Gastroesophageal sphincter (tissue), 4 donors: ENCODE data around the gene FAM163A. TPM values are rescaled to one million over a fixed set of nuclear protein-coding genes. Genes with fewer than 3 reads are reported as not detected.
"Not testable (repeated sequence)": the region's sequence is repeated elsewhere in the genome, so short reads cannot be mapped to it uniquely, and the experiment has no call there.

Source experiments
- ATAC-seq: fragments of 150-250 bp; one replicate; pipeline ENCODE4 v1.9.1; 2016; ENCODE audit warnings: mild to moderate bottlenecking, moderate library complexity
- H3K27ac ChIP-seq, 4 donors: fragments of 200-600 bp; sonication (generic) in 3 of 4; 1 replicate in 3 of 4; 2 replicates in 1 of 4; pipeline ENCODE4 v1.5.1; 2016 to 2019
- H3K27me3 ChIP-seq: fragments of 200-600 bp; sonication (generic); one replicate; pipeline ENCODE4 v1.5.1; 2019
- H3K36me3 ChIP-seq, 2 donors: fragments of 200-600 bp; sonication (generic); one replicate each; pipeline ENCODE4 v1.5.1; 2019; ENCODE audit warnings: control low read depth in 1 of 2
- H3K4me1 ChIP-seq, 3 donors: fragments of 200-600 bp; sonication (generic); 1 replicate in 2 of 3; 2 replicates in 1 of 3; pipeline ENCODE4 v1.5.1; 2016 to 2019; ENCODE audit warnings: control low read depth in 2 of 3
- H3K4me3 ChIP-seq, 2 donors: fragments of 200-600 bp; sonication (generic); one replicate each; pipeline ENCODE4 v1.5.1; 2019; ENCODE audit warnings: mild to moderate bottlenecking in 1 of 2, moderate library complexity in 1 of 2
- H3K9me3 ChIP-seq, 3 donors: fragments of 200-600 bp; sonication (generic); one replicate each; pipeline ENCODE4 v1.5.1; 2017 to 2019; ENCODE audit warnings: control low read depth in 2 of 3
- CTCF ChIP-seq, 4 experiments: fragments of 200-600 bp in 2 of 4; fragments of 450-650 bp in 2 of 4; sonication (generic) in 1 of 4; IDR thresholded peaks; one replicate each; pipeline ENCODE4 v1.5.1; 2017 to 2019; ENCODE audit warnings: antibody characterized with exemption in 4 of 4, mild to moderate bottlenecking in 2 of 4, moderate library complexity in 2 of 4
- EP300 ChIP-seq: sonication (generic); formaldehyde crosslinking; IDR thresholded peaks from one replicate; pipeline ENCODE4 v1.6.1; 2017; ENCODE audit warnings: antibody characterized with exemption, mild to moderate bottlenecking
- POLR2A ChIP-seq, 2 donors: fragments of 450-650 bp; IDR thresholded peaks; one replicate each; pipeline ENCODE4 v1.6.1; 2017; ENCODE audit warnings: antibody characterized with exemption in 2 of 2, mild to moderate bottlenecking in 2 of 2, moderate library complexity in 1 of 2
- POLR2AphosphoS5 ChIP-seq: sonication (generic); formaldehyde crosslinking; IDR thresholded peaks from one replicate; pipeline ENCODE4 v1.6.1; 2017; ENCODE audit warnings: antibody characterized with exemption
- WGBS, 2 donors: methylation state at CpG; one replicate each; pipeline ENCODE4 v1.1.5; 2018; ENCODE audit warnings: low coverage in 1 of 2; 5-methylcytosine and 5-hydroxymethylcytosine counted together
- total RNA-seq, 4 donors: library from RNA; depleted of rRNA; stranded (reverse); fragments of >200 nt; gene quantifications; one replicate each; pipeline ENCODE4 v1.1.0, GENCODE V29; 2016

FAM163A gene
- total RNA-seq, 4 donors from 2014 or later = 0.19 to 0.67 TPM; not detected in 2

DNA sequence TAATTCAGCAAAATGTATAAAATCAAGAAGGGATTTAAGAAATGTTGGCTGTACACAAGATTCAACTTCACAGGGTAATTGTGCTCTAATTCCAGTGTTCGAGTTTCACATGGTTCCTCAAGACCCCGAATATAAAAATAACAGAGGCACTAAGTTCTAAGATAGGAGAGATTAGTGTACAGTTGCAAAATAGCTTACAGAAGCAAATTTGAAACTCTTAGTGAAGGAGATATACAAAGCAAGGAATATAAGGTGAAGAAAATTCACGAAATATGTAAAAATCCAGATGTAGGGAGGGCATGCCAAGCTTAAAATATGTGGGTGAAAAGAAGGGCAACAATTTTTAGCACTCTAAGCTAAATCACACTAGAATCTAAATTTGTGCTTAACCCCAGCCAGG, 105.1 kb downstream of the FAM163A start:
- no peaks in the 10 kb centered on the region for H3K4me1 ChIP-seq
- no peaks in the 10 kb centered on the region for H3K27me3 ChIP-seq
- TF ChIP-seq POLR2AphosphoS5 (no peak), POLR2A (IDR thresholded peaks at IDR 0.05) (no peak), CTCF (IDR thresholded peaks at IDR 0.05) (no peak), EP300 (no peak)
- 78 to 85% methylated on average over 3 of the region's 3 CpGs for WGBS, 2 donors
- H3K36me3 ChIP-seq = peaks cover 0 to 87% of the 10 kb centered on the region in 2 donors
- H3K4me3 ChIP-seq = no peak overlapping the region
- H3K27ac ChIP-seq = no peak overlapping the region
- ATAC-seq = no peak
- no peaks in the 10 kb centered on the region for H3K9me3 ChIP-seq

GRCh38 chr1:179853102-179853501, 110.0 kb downstream of the FAM163A start:
- ATAC-seq = no peak
- peaks cover 0 to 78% of the 10 kb centered on the region in 2 donors for H3K36me3 ChIP-seq
- no peaks in the 10 kb centered on the region for H3K27me3 ChIP-seq
- TF ChIP-seq POLR2AphosphoS5 (no peak), EP300 (no peak), POLR2A (IDR thresholded peaks at IDR 0.05) (no peak), CTCF (IDR thresholded peaks at IDR 0.05) (no peak)
- H3K4me3 ChIP-seq = no peak overlapping the region
- H3K4me1 ChIP-seq = no peaks in the 10 kb centered on the region
- WGBS, 2 donors = 92% methylated on average over 1 of the region's 1 CpG; no CpG with 5 or more reads in 1 of the 2 donors
- no peaks in the 10 kb centered on the region for H3K9me3 ChIP-seq
- H3K27ac ChIP-seq = no peak overlapping the region

GRCh38 chr1:179855831-179856230, 112.7 kb downstream of the FAM163A start:
- 96 to 97% methylated on average over 4 of the region's 4 CpGs for WGBS, 2 donors
- not testable (repeated sequence) for H3K27me3 ChIP-seq, H3K4me3 ChIP-seq, ATAC-seq, H3K4me1 ChIP-seq, H3K9me3 ChIP-seq, H3K27ac ChIP-seq
- H3K36me3 ChIP-seq = peaks cover 0 to 57% of the 10 kb centered on the region in 2 donors

DNA sequence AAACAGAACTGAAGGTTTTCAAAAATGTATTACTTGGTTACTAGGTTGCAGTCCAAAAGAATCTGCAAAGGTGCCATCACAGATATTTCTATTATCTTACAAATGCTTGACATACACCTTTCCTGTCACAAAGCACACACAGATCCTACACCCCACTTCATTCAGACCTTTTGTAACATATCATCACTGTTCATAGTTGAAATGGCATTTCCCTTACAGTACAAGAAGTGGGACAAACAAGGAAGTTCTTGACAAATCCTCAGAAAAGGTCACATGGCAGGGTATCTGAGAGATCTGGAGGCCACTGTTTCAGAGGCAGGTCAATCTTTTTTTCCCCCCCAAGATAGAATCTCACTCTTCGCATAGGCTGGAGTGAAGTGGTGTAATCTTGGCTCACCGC, 113.2 kb downstream of the FAM163A start:
- Histone ChIP-seq H3K4me3 (no peak overlapping the region), H3K4me1 (no peaks in the 10 kb centered on the region), H3K27ac (no peak overlapping the region), H3K36me3 (peaks cover 0 to 52% of the 10 kb centered on the region in 2 donors), H3K9me3 (no peaks in the 10 kb centered on the region), H3K27me3 (no peaks in the 10 kb centered on the region)
- 88 to 100% methylated on average over 1 to 2 of the region's 2 CpGs for WGBS, 2 donors
- TF ChIP-seq CTCF (IDR thresholded peaks at IDR 0.05) (no peak), EP300 (no peak), POLR2AphosphoS5 (no peak), POLR2A (IDR thresholded peaks at IDR 0.05) (no peak)
- ATAC-seq = no peak

DNA sequence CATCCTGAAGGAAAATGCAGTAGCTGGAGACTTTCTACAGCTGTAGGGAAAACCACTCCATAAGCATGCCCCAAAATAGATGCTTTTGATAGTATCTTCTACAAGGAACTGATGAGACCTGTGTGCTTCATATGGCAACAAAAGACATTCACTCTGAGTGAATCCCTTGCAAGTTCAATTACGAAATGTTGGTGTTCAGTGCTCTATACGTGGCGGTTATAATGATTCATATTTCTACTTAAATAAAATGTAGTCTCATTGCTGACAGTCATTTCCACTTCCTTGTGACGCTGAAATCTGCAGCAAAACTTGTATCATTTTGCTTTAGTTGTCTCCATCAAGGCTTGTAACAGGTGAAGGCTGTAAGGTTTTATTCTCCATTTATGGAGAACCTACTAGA, 113.9 kb downstream of the FAM163A start:
- no peaks in the 10 kb centered on the region for H3K27me3 ChIP-seq
- peaks cover 0 to 45% of the 10 kb centered on the region in 2 donors for H3K36me3 ChIP-seq
- no peaks in the 10 kb centered on the region for H3K4me1 ChIP-seq
- no peak for TF ChIP-seq POLR2A (IDR thresholded peaks at IDR 0.05)
- no peak for TF ChIP-seq EP300
- TF ChIP-seq CTCF (IDR thresholded peaks at IDR 0.05) = no peak
- TF ChIP-seq POLR2AphosphoS5 = no peak
- H3K27ac ChIP-seq = no peak overlapping the region
- no peak overlapping the region for H3K4me3 ChIP-seq
- no peak for ATAC-seq
- 96 to 98% methylated on average over 4 of the region's 4 CpGs for WGBS, 2 donors
- no peaks in the 10 kb centered on the region for H3K9me3 ChIP-seq
